ENCODE data around the gene AMDHD1. TPM values are rescaled to one million over a fixed set of nuclear protein-coding genes. Genes with fewer than 3 reads are reported as not detected.

The AMDHD1 gene
- total RNA-seq, 1 donor from 2014 or later: 0.41 TPM

- Mint-ChIP-seq H3K4me1 (ENCODE audit: low read depth) (no peaks in the 10 kb centered on the region), H3K9me3 (ENCODE audit: low read depth) (peaks cover 3% of the 10 kb centered on the region), H3K4me3 (ENCODE audit: low read depth) (no peak overlapping the region), H3K27ac (no peak overlapping the region), H3K27me3 (no peaks in the 10 kb centered on the region), H3K36me3 (ENCODE audit: insufficient read depth) (no peaks in the 10 kb centered on the region)
- no peak for DNase-seq (ENCODE audit: low spot score, unreplicated experiment)
- no peak for TF ChIP-seq CTCF (IDR thresholded peaks at IDR 0.05; ENCODE audit: unreplicated experiment)
Observed at GRCh38 chr12:95955549-95956159, 12.5 kb downstream of the AMDHD1 start.

- no peaks in the 10 kb centered on the region for H3K9me3 Mint-ChIP-seq (ENCODE audit: low read depth)
Observed at GRCh38 chr12:95956557-95957145, 13.5 kb downstream of the AMDHD1 start.

GRCh38 chr12:95959107-95959506 is 16.0 kb downstream of the AMDHD1 start:
- Mint-ChIP-seq H3K4me1 (ENCODE audit: low read depth) (no peaks in the 10 kb centered on the region), H3K4me3 (ENCODE audit: low read depth) (no peak overlapping the region), H3K27ac (no peak overlapping the region), H3K27me3 (no peaks in the 10 kb centered on the region), H3K36me3 (ENCODE audit: insufficient read depth) (no peaks in the 10 kb centered on the region), H3K9me3 (ENCODE audit: low read depth) (no peaks in the 10 kb centered on the region)
- DNase-seq (ENCODE audit: low spot score, unreplicated experiment): no peak
- TF ChIP-seq CTCF (IDR thresholded peaks at IDR 0.05; ENCODE audit: unreplicated experiment): peak; percentile 14

More at GRCh38 chr12:95956557-95957145, 13.5 kb downstream of the AMDHD1 start:
- TF ChIP-seq CTCF (IDR thresholded peaks at IDR 0.05; ENCODE audit: unreplicated experiment): no peak
- no peaks in the 10 kb centered on the region for H3K36me3 Mint-ChIP-seq (ENCODE audit: insufficient read depth)
- no peak overlapping the region for H3K4me3 Mint-ChIP-seq (ENCODE audit: low read depth)
- no peaks in the 10 kb centered on the region for H3K4me1 Mint-ChIP-seq (ENCODE audit: low read depth)
- DNase-seq (ENCODE audit: low spot score, unreplicated experiment): no peak
- H3K27me3 Mint-ChIP-seq: no peaks in the 10 kb centered on the region
- H3K27ac Mint-ChIP-seq: no peak overlapping the region

GRCh38 chr12:95960241-95960640 is 17.1 kb downstream of the AMDHD1 start:
- no peak for TF ChIP-seq CTCF (IDR thresholded peaks at IDR 0.05; ENCODE audit: unreplicated experiment)
- H3K27me3 Mint-ChIP-seq: no peaks in the 10 kb centered on the region
- no peaks in the 10 kb centered on the region for H3K36me3 Mint-ChIP-seq (ENCODE audit: insufficient read depth)
- no peaks in the 10 kb centered on the region for H3K4me1 Mint-ChIP-seq (ENCODE audit: low read depth)
- H3K4me3 Mint-ChIP-seq (ENCODE audit: low read depth): no peak overlapping the region
- no peak overlapping the region for H3K27ac Mint-ChIP-seq
- no peak for DNase-seq (ENCODE audit: low spot score, unreplicated experiment)
- no peaks in the 10 kb centered on the region for H3K9me3 Mint-ChIP-seq (ENCODE audit: low read depth)

- Mint-ChIP-seq H3K4me3 (ENCODE audit: low read depth) (no peak overlapping the region), H3K36me3 (ENCODE audit: insufficient read depth) (no peaks in the 10 kb centered on the region)
Observed at GRCh38 chr12:95962222-95962621, 19.1 kb downstream of the AMDHD1 start.

More at GRCh38 chr12:95962222-95962621, 19.1 kb downstream of the AMDHD1 start:
- TF ChIP-seq CTCF (IDR thresholded peaks at IDR 0.05; ENCODE audit: unreplicated experiment): no peak
- Mint-ChIP-seq H3K27ac (no peak overlapping the region), H3K9me3 (ENCODE audit: low read depth) (no peaks in the 10 kb centered on the region), H3K27me3 (no peaks in the 10 kb centered on the region), H3K4me1 (ENCODE audit: low read depth) (peaks cover 9% of the 10 kb centered on the region)
- no peak for DNase-seq (ENCODE audit: low spot score, unreplicated experiment)
